OCI-LY3 (cell line): ENCODE measurements around the gene TRIM2.

Experiments used
- H2AFZ ChIP-seq: fragments of 200-600, 300-600 bp; shearing (Covaris generic); 2 replicates; pipeline ENCODE4 v1.6.0; 2014; ENCODE audit warnings: antibody characterized with exemption, low read depth, low read length
- H3K27ac ChIP-seq: fragments of 200-600, 300-600 bp; sonication (generic); 2 replicates; pipeline ENCODE4 v1.5.1; 2014; ENCODE audit warnings: mild to moderate bottlenecking, low read length, moderate library complexity, mixed read lengths
- H3K27me3 ChIP-seq: fragments of 200-600, 300-600 bp; sonication (generic); 2 replicates; pipeline ENCODE4 v1.6.1; 2014; ENCODE audit warnings: low read depth, low read length, mixed read lengths
- H3K36me3 ChIP-seq: fragments of 200-600, 300-600 bp; sonication (generic); replicated peaks from 2 replicates; pipeline ENCODE3; 2014; ENCODE audit warnings: low read depth, low read length, mixed read lengths
- H3K4me1 ChIP-seq: fragments of 300-600, 200-600 bp; sonication (generic); 2 replicates; pipeline ENCODE4 v1.6.1; 2014; ENCODE audit warnings: low read length, mixed read lengths
- H3K4me2 ChIP-seq: fragments of 200-600, 300-600 bp; sonication (generic); 2 replicates; pipeline ENCODE4 v1.6.1; 2014; ENCODE audit warnings: low read length, mixed read lengths
- H3K4me3 ChIP-seq: fragments of 300-600, 200-600 bp; sonication (generic); 2 replicates; pipeline ENCODE4 v1.5.1; 2014; ENCODE audit warnings: antibody characterized with exemption, mild to moderate bottlenecking, low read length, moderate library complexity
- H3K79me2 ChIP-seq: fragments of 300-600, 200-600 bp; shearing (Covaris generic); 2 replicates; pipeline ENCODE4 v1.6.1; 2014; ENCODE audit warnings: mild to moderate bottlenecking, low read length, mixed read lengths
- H3K9ac ChIP-seq: fragments of 300-600, 200-600 bp; shearing (Covaris generic); 2 replicates; pipeline ENCODE4 v1.6.0; 2014; ENCODE audit warnings: mild to moderate bottlenecking, low read length, moderate library complexity
- H3K9me3 ChIP-seq: fragments of 200-600, 300-600 bp; shearing (Covaris generic); 2 replicates; pipeline ENCODE4 v1.6.1; 2014; ENCODE audit warnings: low read length, mixed read lengths; ENCODE audit not compliant: insufficient read depth
- H4K20me1 ChIP-seq: fragments of 200-600, 300-600 bp; sonication (generic); 2 replicates; pipeline ENCODE4 v1.6.1; 2016; ENCODE audit warnings: low read length, mixed read lengths; ENCODE audit not compliant: insufficient read depth
- CTCF ChIP-seq: fragments of 200-600, 300-600 bp; sonication (generic); IDR thresholded peaks from 2 replicates; pipeline ENCODE4 v1.5.1; 2014; ENCODE audit warnings: antibody characterized with exemption, low read length, low read depth
- EZH2phosphoT487 ChIP-seq: fragments of 200-600 bp; shearing (Covaris generic); IDR thresholded peaks from 2 replicates; pipeline ENCODE4 v1.6.1; 2018; ENCODE audit warnings: antibody characterized with exemption, mixed run types, low read depth

The TRIM2 gene

DNA sequence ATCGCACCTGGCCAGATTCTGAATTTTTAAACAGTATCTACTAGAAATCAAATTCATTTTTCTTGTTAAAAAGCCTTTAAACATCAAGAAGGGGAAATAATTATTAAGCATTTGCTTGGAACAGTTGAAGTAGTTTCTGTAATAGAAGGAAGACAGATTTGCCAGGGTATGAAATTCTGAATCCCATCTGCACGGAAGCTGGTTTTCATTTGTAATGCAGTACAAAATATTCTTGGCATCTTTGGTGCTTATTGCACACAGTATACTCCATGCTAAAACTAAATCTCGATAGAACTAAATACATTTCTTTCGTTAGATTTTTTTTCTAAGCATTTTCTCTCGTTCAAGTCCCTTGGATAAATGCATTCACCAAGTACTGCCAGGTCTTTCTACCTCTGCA is 25.3 kb downstream of the TRIM2 start:
- Histone ChIP-seq H3K4me1 (peaks cover 21% of the 10 kb centered on the region), H3K27ac (no peak overlapping the region), H2AFZ (no peak overlapping the region), H4K20me1 (peaks cover 72% of the 10 kb centered on the region), H3K9me3 (peaks cover 9% of the 10 kb centered on the region), H3K36me3 (peaks cover 9% of the 10 kb centered on the region), H3K79me2 (peaks cover 28% of the 10 kb centered on the region), H3K4me2 (peak overlapping the region; percentile 40), H3K4me3 (no peak overlapping the region), H3K27me3 (peaks cover 43% of the 10 kb centered on the region), H3K9ac (no peak overlapping the region)
- TF ChIP-seq EZH2phosphoT487 (no peak), CTCF (no peak)

- Histone ChIP-seq H3K4me1 (peaks cover 21% of the 10 kb centered on the region), H3K27ac (no peak overlapping the region), H3K79me2 (peaks cover 27% of the 10 kb centered on the region), H3K4me2 (peak overlapping the region; percentile 10), H3K9ac (no peak overlapping the region), H4K20me1 (peaks cover 65% of the 10 kb centered on the region), H3K27me3 (peaks cover 14% of the 10 kb centered on the region), H2AFZ (no peak overlapping the region), H3K9me3 (no peaks in the 10 kb centered on the region), H3K36me3 (no peaks in the 10 kb centered on the region), H3K4me3 (no peak overlapping the region)
- no peak for TF ChIP-seq EZH2phosphoT487
- peak; percentile 72 for TF ChIP-seq CTCF
Measured at GRCh38 chr4:153232768-153233167, 28.5 kb downstream of the TRIM2 start.

- H3K4me1 ChIP-seq, result peaks cover 15% of the 10 kb centered on the region
- H3K4me2 ChIP-seq, result no peak overlapping the region
- H3K9ac ChIP-seq, result no peak overlapping the region
- TF ChIP-seq CTCF (no peak), EZH2phosphoT487 (no peak)
- no peak overlapping the region for H3K4me3 ChIP-seq
- H2AFZ ChIP-seq, result no peak overlapping the region
- no peak overlapping the region for H3K27ac ChIP-seq
- H3K79me2 ChIP-seq, result peaks cover 19% of the 10 kb centered on the region
- peaks cover 6% of the 10 kb centered on the region; the same call in 1 of the 2 replicates for H3K27me3 ChIP-seq
- peaks cover 60% of the 10 kb centered on the region for H4K20me1 ChIP-seq
- no peaks in the 10 kb centered on the region for H3K9me3 ChIP-seq
- no peaks in the 10 kb centered on the region for H3K36me3 ChIP-seq
Measured at GRCh38 chr4:153233761-153234371, 29.6 kb downstream of the TRIM2 start.

- peaks cover 2% of the 10 kb centered on the region; the same call in 1 of the 2 replicates for H3K27me3 ChIP-seq
Measured at GRCh38 chr4:153234885-153235284, 30.6 kb downstream of the TRIM2 start.

More at GRCh38 chr4:153234885-153235284, 30.6 kb downstream of the TRIM2 start:
- TF ChIP-seq EZH2phosphoT487 (no peak), CTCF (no peak)
- Histone ChIP-seq H4K20me1 (peaks cover 53% of the 10 kb centered on the region), H3K4me2 (no peak overlapping the region), H3K79me2 (peaks cover 15% of the 10 kb centered on the region), H3K36me3 (no peaks in the 10 kb centered on the region), H3K4me1 (peaks cover 9% of the 10 kb centered on the region), H3K9me3 (no peaks in the 10 kb centered on the region), H2AFZ (no peak overlapping the region), H3K27ac (no peak overlapping the region), H3K4me3 (no peak overlapping the region), H3K9ac (no peak overlapping the region)
